GM13977 (cell line): Measurements from ENCODE around the gene PSMA5.
"Not testable (repeated sequence)": the region's sequence is repeated elsewhere in the genome, so short reads cannot be mapped to it uniquely, and the experiment has no call there.

ENCODE experiments used
- DNase-seq: peaks from one replicate; pipeline ENCODE4 v3.0.0; 2012; ENCODE audit warnings: low spot score
- CTCF ChIP-seq: IDR thresholded peaks from 2 replicates; pipeline ENCODE4 v1.5.1; 2012; ENCODE audit warnings: mild to moderate bottlenecking, control low read depth; ENCODE audit not compliant: insufficient read depth; ENCODE audit errors: extremely low read depth, missing control alignments
- in situ Hi-C: fragments of 300-500 bp; cut with MboI; formaldehyde crosslinking; loops from one replicate; pipeline ENCODE4 v1.12.0; 2022; ENCODE audit warnings: low sequenced_read_pairs, low pct_unique_long_range_greater_than_20kb, mixed read lengths, inconsistent platforms; ENCODE audit not compliant: unreplicated experiment

Gene PSMA5

DNA sequence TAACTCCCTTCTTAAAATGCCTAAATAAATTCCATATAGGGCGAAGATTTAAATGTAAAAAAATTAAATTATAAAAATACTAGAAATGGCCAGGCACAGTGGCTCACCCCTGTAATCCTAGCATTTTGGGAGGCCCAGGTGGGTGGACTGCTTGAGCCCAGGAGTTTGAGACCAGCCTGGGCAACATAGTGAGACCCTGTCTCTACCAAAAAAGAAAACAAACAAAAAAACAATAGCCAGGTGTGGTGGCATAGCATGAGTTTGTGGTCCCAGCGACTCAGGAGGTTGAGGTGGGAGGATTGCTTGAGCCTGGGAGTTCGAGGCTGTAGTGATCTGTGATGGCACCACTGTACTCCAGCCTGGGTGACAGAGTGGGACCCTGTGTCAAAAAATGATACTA is 46.3 kb downstream of the PSMA5 start:
- DNase-seq, result no peak
- no peak for TF ChIP-seq CTCF
- in situ Hi-C loops, result no loop called here

DNA sequence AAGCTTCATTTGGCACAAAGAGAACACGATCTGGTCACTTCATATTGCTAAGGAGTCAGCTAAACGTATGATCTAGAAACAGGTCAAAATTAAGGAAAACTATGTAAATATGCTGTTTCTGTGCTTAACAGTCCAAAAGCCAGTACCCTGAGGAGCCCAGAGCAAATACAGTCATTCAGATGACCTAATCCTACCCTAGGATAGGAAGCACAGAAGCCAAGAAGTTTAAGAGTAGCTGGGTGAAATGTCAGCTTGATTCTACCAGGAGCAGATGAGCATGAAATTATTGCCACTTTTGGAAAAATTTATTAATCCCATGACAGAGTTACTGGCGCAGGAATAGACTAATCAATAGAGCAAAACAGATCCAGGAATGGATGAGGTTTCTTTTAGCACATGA is 46.8 kb downstream of the PSMA5 start:
- no peak for TF ChIP-seq CTCF
- in situ Hi-C loops, result no loop called here
- no peak for DNase-seq

DNA sequence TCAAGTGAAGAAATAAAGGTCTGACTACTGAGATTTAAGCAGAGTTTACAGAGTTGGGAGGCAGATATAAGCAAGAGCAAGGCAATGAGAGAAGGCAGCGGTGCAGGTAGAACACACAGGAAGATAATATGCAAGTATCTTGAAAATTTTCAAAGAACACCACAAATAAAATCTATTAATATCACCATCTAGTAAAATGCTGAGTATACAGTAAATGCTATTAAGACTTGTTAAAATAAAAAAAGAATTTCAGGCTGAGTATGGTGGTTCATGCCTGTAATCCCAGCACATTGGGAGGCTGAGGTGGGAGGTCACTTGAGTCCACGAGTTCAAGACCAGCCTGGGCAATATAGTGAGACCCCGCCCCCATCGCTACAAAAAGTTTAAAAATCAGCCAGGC is 48.5 kb downstream of the PSMA5 start:
- TF ChIP-seq CTCF, result no peak
- in situ Hi-C loops, result no loop called here
- no peak for DNase-seq

DNA sequence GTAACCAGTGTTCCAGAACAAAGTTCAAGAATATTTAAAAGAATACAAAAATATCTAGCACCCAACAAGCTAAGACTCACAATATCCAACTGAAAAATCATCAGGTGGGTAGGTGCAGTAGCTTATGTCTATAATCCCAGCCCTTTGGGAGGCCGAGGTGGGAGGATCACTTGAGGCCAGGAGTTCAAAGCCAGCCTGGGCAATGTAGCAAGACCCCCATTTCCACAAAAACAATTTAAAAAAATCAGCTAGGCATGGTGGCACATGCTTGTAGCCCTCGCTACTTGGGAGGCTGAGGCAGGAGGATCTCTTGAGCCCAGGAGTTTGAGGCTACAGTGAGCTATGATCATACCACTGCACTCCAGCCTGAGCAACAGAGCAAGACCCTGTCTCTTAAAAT is 52.6 kb downstream of the PSMA5 start:
- in situ Hi-C loops, DNase-seq: not testable (repeated sequence)

- in situ Hi-C loops, result no loop called here
- DNase-seq, result no peak
- TF ChIP-seq CTCF, result no peak
These were observed 53.1 kb downstream of the PSMA5 start for GRCh38 chr1:109373126-109373525.

DNA sequence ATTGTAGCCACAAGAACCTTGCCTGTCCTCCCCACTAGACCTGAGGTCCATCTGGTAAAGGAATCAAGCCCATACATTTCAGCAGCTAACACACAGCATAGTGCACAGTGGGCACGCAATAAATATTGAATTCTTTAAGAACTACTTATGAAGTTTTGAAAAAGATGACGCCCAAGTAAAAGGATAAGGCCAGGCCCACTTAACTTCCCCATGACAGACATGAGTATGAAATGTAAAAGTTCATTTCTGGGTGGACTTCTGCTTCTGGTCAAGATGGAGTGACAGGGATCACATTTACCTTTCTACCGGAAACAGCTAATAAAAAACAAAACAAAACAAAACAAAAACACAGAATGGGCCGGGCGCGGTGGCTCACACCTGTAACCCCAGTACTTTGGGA is 54.0 kb downstream of the PSMA5 start:
- TF ChIP-seq CTCF, result no peak
- in situ Hi-C loops, result no loop called here
- no peak for DNase-seq

DNA sequence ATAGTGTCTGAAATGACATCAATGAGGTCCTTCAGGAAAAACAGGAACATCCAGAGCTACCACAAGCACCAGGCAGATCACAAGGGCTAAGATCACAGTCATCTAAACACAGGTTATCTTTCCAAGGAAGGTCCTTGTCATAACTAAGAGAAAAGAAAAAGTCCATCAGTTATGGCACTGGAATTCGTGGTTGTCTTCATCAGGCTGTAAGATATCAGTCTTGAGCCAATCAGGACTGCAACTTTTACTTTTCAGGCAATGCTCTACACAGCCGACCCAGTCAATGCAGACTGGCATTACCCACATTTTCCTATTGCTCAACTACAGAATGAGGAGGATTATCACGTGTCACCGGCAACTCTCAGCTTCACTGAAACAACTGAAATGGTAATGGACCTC is 54.9 kb downstream of the PSMA5 start:
- DNase-seq, result no peak
- in situ Hi-C loops, result no loop called here
- no peak for TF ChIP-seq CTCF
